HepG2 (cell line): ENCODE data around the gene SLFNL1. TPM values are rescaled to one million over a fixed set of nuclear protein-coding genes. Genes with fewer than 3 reads are reported as not detected.

Source experiments
- ATAC-seq: fragments of 200-7000 bp; cut with Tn5 transposase; 3 replicates; pipeline ENCODE4 v1.9.1; 2020; ENCODE audit warnings: mild to moderate bottlenecking, moderate library complexity
- BruUV-seq: library from RNA; stranded (reverse); fragments of 400-500 nt; replicated peaks from 2 replicates; lab custom pipeline; 2021; lab: Mats Ljungman, UMichigan
- CTCF ChIA-PET: fragments of 300-600 bp; formaldehyde crosslinking; extraction: SDS; loops from one replicate; lab custom pipeline; 2021; ENCODE audit warnings: low total read pairs, inconsistent platforms, low intra/inter-chr PET ratio; lab: Yijun Ruan, JAX
- POLR2A ChIA-PET: fragments of 350-600 bp; sonication (Branson Sonifier 250); formaldehyde crosslinking; loops from one replicate; lab custom pipeline; 2020; ENCODE audit warnings: antibody characterized with exemption, inconsistent platforms; lab: Yijun Ruan, JAX
- DNase-seq: peaks from one replicate; pipeline ENCODE4 v3.0.0-alpha.2; 2015; ENCODE audit warnings: low spot score
- FAIRE-seq: peaks from 3 replicates; lab custom pipeline; 2011; peaks lifted over from hg19 to GRCh38; lab: Jason Lieb, UNC
- H2AFZ ChIP-seq: one replicate; pipeline ENCODE4 v1.6.1; 2011; ENCODE audit warnings: low read length, inconsistent platforms
- H3K27ac ChIP-seq: fragments of 300-600 bp; 3 replicates; pipeline ENCODE4 v1.8.0; 2011; ENCODE audit warnings: mixed run types, mild to moderate bottlenecking, mixed read lengths, low read length, inconsistent platforms; ENCODE audit not compliant: insufficient read depth; ENCODE audit errors: extremely low read length
- H3K27me3 ChIP-seq, 2 experiments: fragments of 200-600 bp in 1 of 2; 2 replicates in 1 of 2; 3 replicates in 1 of 2; pipeline versions ENCODE4 v1.6.0 to v1.8.0; 2011; ENCODE audit warnings: low read length in 2 of 2, mild to moderate bottlenecking in 2 of 2, moderate library complexity in 2 of 2, inconsistent platforms in 1 of 2; ENCODE audit not compliant: insufficient read depth in 2 of 2, control insufficient read depth in 1 of 2
- H3K36me3 ChIP-seq, 2 experiments: fragments of 200-600 bp in 1 of 2; replicated peaks in 1 of 2; 2 replicates in 1 of 2; 3 replicates in 1 of 2; pipeline versions ENCODE4 v1.5.1 to v1.8.0; 2011; ENCODE audit warnings: low read length in 2 of 2, inconsistent platforms in 1 of 2; ENCODE audit not compliant: insufficient read depth in 2 of 2, control insufficient read depth in 1 of 2
- H3K4me1 ChIP-seq: 2 replicates; pipeline ENCODE4 v1.5.1; 2012; ENCODE audit warnings: low read length, inconsistent platforms; ENCODE audit not compliant: insufficient read depth
- H3K4me2 ChIP-seq: 2 replicates; pipeline ENCODE4 v1.6.0; 2011; ENCODE audit warnings: low read depth, low read length, inconsistent platforms
- H3K4me3 ChIP-seq, 3 experiments: fragments of 200-600 bp in 1 of 3; sonication (generic), shearing (Covaris generic) in 1 of 3; replicated peaks in 1 of 3; 2 replicates each; pipeline ENCODE4 v1.5.1; 2011 to 2016; ENCODE audit warnings: low read length in 3 of 3, inconsistent platforms in 2 of 3, low read depth in 2 of 3, mild to moderate bottlenecking in 2 of 3, control low read depth in 1 of 3, mixed read lengths in 1 of 3; ENCODE audit not compliant: insufficient read depth in 1 of 3
- H3K79me2 ChIP-seq: one replicate; pipeline ENCODE4 v1.6.1; 2011; ENCODE audit warnings: low read length, inconsistent platforms; ENCODE audit not compliant: insufficient read depth
- H3K9ac ChIP-seq: 2 replicates; pipeline ENCODE4 v1.6.0; 2011; ENCODE audit warnings: mild to moderate bottlenecking, low read depth, low read length, inconsistent platforms; ENCODE audit not compliant: insufficient read depth
- H3K9me3 ChIP-seq: 2 replicates; pipeline ENCODE4 v1.5.1; 2012; ENCODE audit warnings: mild to moderate bottlenecking, low read length
- H4K20me1 ChIP-seq: 2 replicates; pipeline ENCODE4 v1.6.0; 2011; ENCODE audit warnings: inconsistent platforms, mild to moderate bottlenecking, low read length, moderate library complexity; ENCODE audit not compliant: insufficient read depth
- ARID2 ChIP-seq: sonication (generic); formaldehyde crosslinking; IDR thresholded peaks from 2 replicates; pipeline ENCODE4 v1.8.1; 2022; ENCODE audit warnings: mild to moderate bottlenecking, missing genetic modification reagents, borderline replicate concordance
- ERF ChIP-seq: IDR thresholded peaks from 2 replicates; pipeline ENCODE4 v1.6.1; 2018; ENCODE audit warnings: missing biosample characterization, missing genetic modification reagents
- GATA4 ChIP-seq: sonication (generic); IDR thresholded peaks from 2 replicates; pipeline ENCODE4 v1.6.1; 2016; ENCODE audit warnings: antibody characterized with exemption, low read depth, borderline replicate concordance
- GPBP1L1 ChIP-seq: sonication (generic); formaldehyde crosslinking; IDR thresholded peaks from 2 replicates; pipeline ENCODE4 v1.5.0; 2020; ENCODE audit warnings: mild to moderate bottlenecking, missing genetic modification reagents
- JUNB ChIP-seq: sonication (generic); formaldehyde crosslinking; IDR thresholded peaks from 2 replicates; pipeline ENCODE4 v1.8.0; 2022; ENCODE audit warnings: missing genetic modification reagents, mild to moderate bottlenecking, borderline replicate concordance
- KLF9 ChIP-seq: IDR thresholded peaks from 2 replicates; pipeline ENCODE4 v1.6.1; 2016; ENCODE audit warnings: low read depth
- KMT2B ChIP-seq: IDR thresholded peaks from 2 replicates; pipeline ENCODE4 v1.6.1; 2016; ENCODE audit warnings: missing genetic modification reagents, missing compliant biosample characterization
- MXI1 ChIP-seq: IDR thresholded peaks from 3 replicates; pipeline ENCODE4 v1.6.1; 2012; ENCODE audit warnings: low read depth, low read length, inconsistent platforms, borderline replicate concordance
- STAG1 ChIP-seq: sonication (generic); formaldehyde crosslinking; IDR thresholded peaks from 2 replicates; pipeline ENCODE4 v1.4.0; 2020; ENCODE audit warnings: missing genetic modification reagents
- ZNF230 ChIP-seq: sonication (generic); formaldehyde crosslinking; IDR thresholded peaks from 2 replicates; pipeline ENCODE4 v1.4.0; 2020; ENCODE audit warnings: mild to moderate bottlenecking, missing genetic modification reagents
- ZNF354B ChIP-seq: sonication (generic); formaldehyde crosslinking; IDR thresholded peaks from 2 replicates; pipeline ENCODE4 v1.8.0; 2022; ENCODE audit warnings: mild to moderate bottlenecking, missing genetic modification reagents
- ZNF484 ChIP-seq: sonication (generic); formaldehyde crosslinking; IDR thresholded peaks from 2 replicates; pipeline ENCODE4 v1.5.1; 2020; ENCODE audit warnings: mild to moderate bottlenecking, low read depth, missing genetic modification reagents, borderline replicate concordance
- ZNF615 ChIP-seq: sonication (generic); formaldehyde crosslinking; IDR thresholded peaks from 2 replicates; pipeline ENCODE4 v1.5.0; 2020; ENCODE audit warnings: mild to moderate bottlenecking, missing genetic modification reagents, borderline replicate concordance
- ZNF776 ChIP-seq: sonication (generic); formaldehyde crosslinking; IDR thresholded peaks from 2 replicates; pipeline ENCODE4 v1.4.0; 2020; ENCODE audit warnings: mild to moderate bottlenecking, missing genetic modification reagents
- ZNF781 ChIP-seq: sonication (generic); formaldehyde crosslinking; IDR thresholded peaks from 2 replicates; pipeline ENCODE4 v1.5.1; 2020; ENCODE audit warnings: borderline replicate concordance, mild to moderate bottlenecking, missing genetic modification reagents; ENCODE audit errors: not compliant biosample characterization
- ZNF850 ChIP-seq: sonication (generic); formaldehyde crosslinking; conservative IDR thresholded peaks from 2 replicates; pipeline ENCODE4 v1.9.0; 2021; ENCODE audit warnings: mild to moderate bottlenecking, missing genetic modification reagents
- WGBS: methylation state at CpG from one replicate; pipeline ENCODE4 v1.1.6; 2017; ENCODE audit warnings: low lambda C conversion rate; 5-methylcytosine and 5-hydroxymethylcytosine counted together
- in situ Hi-C: cut with HindIII; loops from 2 replicates; pipeline ENCODE4 v1.10.0; 2017; ENCODE audit warnings: low pct_unique_long_range_greater_than_20kb; ENCODE audit not compliant: extremely low pct_ligation_motif_present
- intact Hi-C: fragments of 100-400 bp; cut with micrococcal nuclease; formaldehyde crosslinking; loops from one replicate; pipeline ENCODE4 v1.10.0; 2022; ENCODE audit not compliant: unreplicated experiment
- polyA plus RNA-seq, 8 experiments: library from polyadenylated mRNA; depleted of rRNA in 3 of 8; stranded (reverse) in 7 of 8; unstranded in 1 of 8; fragments of >200 nt; fragmentation: Illumina TruSeq in 4 of 8; extraction: Trizol in 4 of 8; gene quantifications; 2 replicates each; pipeline versions ENCODE4 v1.2.1 to v1.2.3, GENCODE V29; 2011 to 2016; ENCODE audit warnings: low read depth in 4 of 8, missing spikeins in 1 of 8, mixed read lengths in 1 of 8; ENCODE audit not compliant: insufficient read depth in 1 of 8
- total RNA-seq, 5 experiments: library from RNA; depleted of rRNA; stranded (reverse); fragments of >200 nt; fragmentation: Illumina TruSeq; extraction: Trizol; gene quantifications; 2 replicates each; pipeline ENCODE4 v1.2.3, GENCODE V29; 2016; ENCODE audit warnings: low read depth in 1 of 5
- TF ChIP-seq, protein P1 (sequence below): sonication (generic); formaldehyde crosslinking; IDR thresholded peaks from 2 replicates; pipeline ENCODE4 v1.4.0; 2020; ENCODE audit warnings: missing genetic modification reagents, borderline replicate concordance

Gene SLFNL1
- total and polyA plus RNA-seq, 2 of the 13 experiments (the other 11 are each of a cell fraction or from before 2014, with no cell fraction given), result 0.07 to 0.20 TPM

DNA sequence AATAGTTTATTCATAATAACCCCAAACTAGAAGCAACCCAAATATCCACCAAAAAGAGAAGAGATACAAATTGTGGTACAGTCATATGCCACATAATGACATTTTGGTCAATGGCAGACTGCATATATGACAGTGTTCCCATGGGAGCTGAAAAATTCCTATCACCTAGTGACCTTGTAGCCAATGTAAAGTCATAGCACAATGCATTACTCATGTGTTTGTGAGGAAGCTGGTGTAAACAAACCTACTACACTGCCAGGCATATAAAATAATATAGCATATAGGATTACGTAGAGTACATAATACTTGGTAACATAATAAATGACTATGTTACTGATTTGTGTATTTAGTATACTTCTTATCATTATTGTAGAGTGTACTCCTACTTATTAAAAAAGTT is 29.5 kb upstream of the SLFNL1 start:
- 97% methylated on average over 1 of the region's 1 CpG for WGBS
- no peak for FAIRE-seq

DNA sequence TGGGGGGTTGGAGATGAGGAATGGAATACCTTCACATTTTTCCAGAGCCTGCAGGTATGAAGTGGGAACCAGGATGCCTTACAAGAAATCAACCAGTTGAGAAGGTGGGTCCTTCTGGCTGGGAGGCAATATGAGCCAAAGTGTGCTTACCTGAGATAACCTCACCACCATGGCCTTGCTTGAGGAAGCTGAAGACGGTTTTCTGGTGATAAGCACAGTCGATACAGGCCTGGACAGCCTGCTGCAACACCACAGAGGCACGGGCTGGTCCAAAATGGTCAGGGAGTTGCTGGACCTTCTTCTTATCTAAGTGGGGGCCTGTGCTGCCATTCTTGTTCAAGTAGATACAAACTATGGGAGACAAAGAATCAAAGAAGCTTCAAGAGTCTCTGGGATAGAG is 27.0 kb upstream of the SLFNL1 start:
- H3K4me1 ChIP-seq, result no peaks in the 10 kb centered on the region
- H4K20me1 ChIP-seq, result no peaks in the 10 kb centered on the region
- intact Hi-C loops (no loop called here), in situ Hi-C loops (no loop called here)
- FAIRE-seq (no peak), DNase-seq (no peak), ATAC-seq (no peak)
- no peaks in the 10 kb centered on the region for H3K79me2 ChIP-seq
- no peak overlapping the region for H3K4me2 ChIP-seq
- no peak overlapping the region for H2AFZ ChIP-seq
- H3K9ac ChIP-seq, result no peak overlapping the region; the same call in 1 of the 2 replicates
- peaks cover 29 to 73% of the 10 kb centered on the region in 2 experiments for H3K36me3 ChIP-seq
- ChIA-PET CTCF (no interaction called here), POLR2A (no interaction called here)
- BruUV-seq, result no TSS peak
- 86% methylated on average over 3 of the region's 3 CpGs for WGBS
- H3K4me3 ChIP-seq, result no peak overlapping the region
- H3K9me3 ChIP-seq, result no peaks in the 10 kb centered on the region
- no peaks in the 10 kb centered on the region for H3K27me3 ChIP-seq
- H3K27ac ChIP-seq, result no peak overlapping the region
- TF ChIP-seq ARID2 (no peak), ZNF781 (CRISPR knock-in tag) (no peak), ZNF615 (CRISPR knock-in tag) (no peak), STAG1 (CRISPR knock-in tag) (no peak), GPBP1L1 (CRISPR knock-in tag) (no peak), KMT2B (CRISPR knock-in tag) (no peak), ERF (no peak), ZNF776 (CRISPR knock-in tag) (no peak), ZNF850 (CRISPR knock-in tag) (no peak), JUNB (no peak), KLF9 (CRISPR knock-in tag) (no peak), ZNF484 (no peak)
- TF ChIP-seq, protein P1, sequence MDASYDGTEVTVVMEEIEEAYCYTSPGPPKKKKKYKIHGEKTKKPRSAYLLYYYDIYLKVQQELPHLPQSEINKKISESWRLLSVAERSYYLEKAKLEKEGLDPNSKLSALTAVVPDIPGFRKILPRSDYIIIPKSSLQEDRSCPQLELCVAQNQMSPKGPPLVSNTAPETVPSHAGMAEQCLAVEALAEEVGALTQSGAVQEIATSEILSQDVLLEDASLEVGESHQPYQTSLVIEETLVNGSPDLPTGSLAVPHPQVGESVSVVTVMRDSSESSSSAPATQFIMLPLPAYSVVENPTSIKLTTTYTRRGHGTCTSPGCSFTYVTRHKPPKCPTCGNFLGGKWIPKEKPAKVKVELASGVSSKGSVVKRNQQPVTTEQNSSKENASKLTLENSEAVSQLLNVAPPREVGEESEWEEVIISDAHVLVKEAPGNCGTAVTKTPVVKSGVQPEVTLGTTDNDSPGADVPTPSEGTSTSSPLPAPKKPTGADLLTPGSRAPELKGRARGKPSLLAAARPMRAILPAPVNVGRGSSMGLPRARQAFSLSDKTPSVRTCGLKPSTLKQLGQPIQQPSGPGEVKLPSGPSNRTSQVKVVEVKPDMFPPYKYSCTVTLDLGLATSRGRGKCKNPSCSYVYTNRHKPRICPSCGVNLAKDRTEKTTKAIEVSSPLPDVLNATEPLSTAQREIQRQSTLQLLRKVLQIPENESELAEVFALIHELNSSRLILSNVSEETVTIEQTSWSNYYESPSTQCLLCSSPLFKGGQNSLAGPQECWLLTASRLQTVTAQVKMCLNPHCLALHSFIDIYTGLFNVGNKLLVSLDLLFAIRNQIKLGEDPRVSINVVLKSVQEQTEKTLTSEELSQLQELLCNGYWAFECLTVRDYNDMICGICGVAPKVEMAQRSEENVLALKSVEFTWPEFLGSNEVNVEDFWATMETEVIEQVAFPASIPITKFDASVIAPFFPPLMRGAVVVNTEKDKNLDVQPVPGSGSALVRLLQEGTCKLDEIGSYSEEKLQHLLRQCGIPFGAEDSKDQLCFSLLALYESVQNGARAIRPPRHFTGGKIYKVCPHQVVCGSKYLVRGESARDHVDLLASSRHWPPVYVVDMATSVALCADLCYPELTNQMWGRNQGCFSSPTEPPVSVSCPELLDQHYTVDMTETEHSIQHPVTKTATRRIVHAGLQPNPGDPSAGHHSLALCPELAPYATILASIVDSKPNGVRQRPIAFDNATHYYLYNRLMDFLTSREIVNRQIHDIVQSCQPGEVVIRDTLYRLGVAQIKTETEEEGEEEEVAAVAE, result no peak

More for the DNA sequence above, 29.5 kb upstream of the SLFNL1 start:
- H3K9ac ChIP-seq, result no peak overlapping the region
- H3K79me2 ChIP-seq, result no peaks in the 10 kb centered on the region
- no peaks in the 10 kb centered on the region for H3K27me3 ChIP-seq
- BruUV-seq, result no TSS peak
- no peak overlapping the region for H3K27ac ChIP-seq
- no peak for ATAC-seq
- H3K4me2 ChIP-seq, result no peak overlapping the region
- TF ChIP-seq ZNF230 (no peak), MXI1 (no peak), GATA4 (no peak), ZNF354B (CRISPR knock-in tag) (no peak)
- no peak for DNase-seq
- no peak overlapping the region for H3K4me3 ChIP-seq
- ChIA-PET CTCF (no interaction called here), POLR2A (no interaction called here)
- H3K36me3 ChIP-seq, result peaks cover 17 to 51% of the 10 kb centered on the region in 2 experiments
- no peak overlapping the region for H2AFZ ChIP-seq
- no peaks in the 10 kb centered on the region for H3K9me3 ChIP-seq
- intact Hi-C loops (no loop called here), in situ Hi-C loops (no loop called here)
- no peaks in the 10 kb centered on the region for H4K20me1 ChIP-seq
- no peaks in the 10 kb centered on the region for H3K4me1 ChIP-seq
